Stimulated activated CD4-positive, alpha-beta T cell treated with anti-CD3 and anti-CD28 coated beads, Interleukin-4, amount 100 ng/mL, for 24 hours (primary cell): Measurements from ENCODE around the gene COL15A1.

ENCODE experiments used
- DNase-seq: peaks from one replicate; pipeline ENCODE4 v3.0.0-alpha.2; 2020

COL15A1 gene

GRCh38 chr9:99119976-99120655 is 176.4 kb downstream of the COL15A1 start:
- DNase-seq = no peak
